Kidney (tissue), 14 donors: ENCODE results near the gene RUFY1. TPM values are rescaled to one million over a fixed set of nuclear protein-coding genes. Genes with fewer than 3 reads are reported as not detected.

Experiments
- DNase-seq, 5 donors: peaks; one replicate each; pipeline ENCODE4 v3.0.0-alpha.2; 2013 to 2020
- FAIRE-seq: peaks from 2 replicates; lab custom pipeline; 2012; peaks lifted over from hg19 to GRCh38; lab: Jason Lieb, UNC
- H3K27ac ChIP-seq, 2 donors: one replicate each; pipeline ENCODE4 v1.7.0; 2013; ENCODE audit warnings: low read depth in 2 of 2, low read length in 2 of 2, inconsistent platforms in 1 of 2
- H3K27me3 ChIP-seq: one replicate; pipeline ENCODE4 v1.7.1; 2013; ENCODE audit warnings: low read length, inconsistent platforms; ENCODE audit not compliant: control insufficient read depth, insufficient read depth
- H3K36me3 ChIP-seq, 3 donors: one replicate each; pipeline versions ENCODE4 v1.7.0 to v1.7.1; 2013; ENCODE audit warnings: low read length in 3 of 3, control low read depth in 1 of 3, inconsistent platforms in 1 of 3; ENCODE audit not compliant: insufficient read depth in 3 of 3, control insufficient read depth in 2 of 3
- H3K4me1 ChIP-seq, 3 donors: one replicate each; pipeline versions ENCODE4 v1.7.0 to v1.7.1; 2013; ENCODE audit warnings: low read length in 3 of 3, inconsistent platforms in 1 of 3, low read depth in 1 of 3; ENCODE audit not compliant: control insufficient read depth in 2 of 3, insufficient read depth in 2 of 3
- H3K4me3 ChIP-seq, 3 donors: one replicate each; pipeline versions ENCODE4 v1.7.0 to v1.8.1; 2013; ENCODE audit warnings: low read length in 3 of 3, control low read depth in 1 of 3, inconsistent platforms in 1 of 3
- H3K9ac ChIP-seq, 3 donors: one replicate each; pipeline versions ENCODE4 v1.7.0 to v1.7.1; 2013; ENCODE audit warnings: low read length in 3 of 3, control low read depth in 1 of 3, inconsistent platforms in 1 of 3
- H3K9me3 ChIP-seq, 3 donors: one replicate each; pipeline versions ENCODE4 v1.7.0 to v1.7.1; 2013; ENCODE audit warnings: low read length in 3 of 3, control low read depth in 1 of 3, inconsistent platforms in 1 of 3; ENCODE audit not compliant: control insufficient read depth in 2 of 3, insufficient read depth in 1 of 3
- CTCF ChIP-seq: IDR thresholded peaks from 3 replicates; pipeline ENCODE4 v1.5.1; 2012; ENCODE audit warnings: mild to moderate bottlenecking, moderate library complexity, borderline replicate concordance; ENCODE audit not compliant: insufficient read depth; ENCODE audit errors: extremely low read depth
- intact Hi-C: fragments of 100-400 bp; cut with DNase I; formaldehyde crosslinking; loops from one replicate; pipeline ENCODE4 v1.11.1; 2022
- polyA plus RNA-seq: library from polyadenylated mRNA; stranded (reverse); fragments of 350-450 nt; fragmentation: Illumina TruSeq; extraction: RNeasy Lipid Tissue Mini Kit (QIAGEN cat#74804); gene quantifications from one replicate; pipeline ENCODE4 v1.2.3, GENCODE V29; 2014; ENCODE audit warnings: low read depth, low replicate concordance; ENCODE audit not compliant: insufficient read depth
- total RNA-seq: library from RNA; stranded (reverse); fragmentation: NEBNext Ultra II Directional; extraction: Animal tissue kit (Norgen Biotek cat#: 25700); gene quantifications from one replicate; pipeline ENCODE4 v1.2.1, GENCODE V29; 2021
- donor health status: control.
- donor health status: control.
- donor health status: control.
- donor health status: control.
- donor health status: control.
- donor health status: DM: yes; HTN: yes; CAD: no.
- donor health status: Normal renal cell carcinoma (clear cell type).

The RUFY1 gene
- total and polyA plus RNA-seq, 2 donors from 2014 or later, result 48.5 to 56.3 TPM

GRCh38 chr5:179558932-179559283 lies 8.6 kb downstream of the RUFY1 start:
- FAIRE-seq (no peak), DNase-seq (peak in 4 of 5 donors; percentile 71 to 89 (median 80))
- H3K4me3 ChIP-seq, result peak overlapping the region; percentile 64 to 95 (median 93)
- H3K9me3 ChIP-seq, result no peaks in the 10 kb centered on the region
- H3K4me1 ChIP-seq, result peaks cover 0 to 7% (median 0%) of the 10 kb centered on the region in 3 donors
- peak overlapping the region in 2 of 3 donors; percentile 91 to 93 for H3K9ac ChIP-seq
- peaks cover 3 to 11% (median 11%) of the 10 kb centered on the region in 3 donors for H3K36me3 ChIP-seq
- H3K27ac ChIP-seq, result peak overlapping the region; percentile 82 to 84
- intact Hi-C loops, result no loop called here
- no peak for TF ChIP-seq CTCF
- no peaks in the 10 kb centered on the region for H3K27me3 ChIP-seq

GRCh38 chr5:179559284-179560252 lies 9.2 kb downstream of the RUFY1 start:
- H3K27ac ChIP-seq, result peak overlapping the region; percentile 82 to 84
- H3K9ac ChIP-seq, result peak overlapping the region; percentile 54 to 93 (median 91)
- peak; percentile 71 for FAIRE-seq
- intact Hi-C loops, result no loop called here
- peak overlapping the region; percentile 79 to 95 (median 93) for H3K4me3 ChIP-seq
- DNase-seq, result peak; percentile 99 to 100 (median 99)
- H3K4me1 ChIP-seq, result peaks cover 0 to 6% (median 0%) of the 10 kb centered on the region in 3 donors
- peaks cover 3 to 13% (median 11%) of the 10 kb centered on the region in 3 donors for H3K36me3 ChIP-seq
- H3K9me3 ChIP-seq, result no peaks in the 10 kb centered on the region
- H3K27me3 ChIP-seq, result no peaks in the 10 kb centered on the region
- TF ChIP-seq CTCF, result no peak

- no peak for TF ChIP-seq CTCF
- Histone ChIP-seq H3K9ac (no peak overlapping the region), H3K9me3 (no peaks in the 10 kb centered on the region), H3K4me3 (no peak overlapping the region), H3K4me1 (peaks cover 0 to 6% (median 2%) of the 10 kb centered on the region in 3 donors), H3K27me3 (no peaks in the 10 kb centered on the region), H3K27ac (no peak overlapping the region), H3K36me3 (peaks cover 6 to 32% (median 26%) of the 10 kb centered on the region in 3 donors)
- intact Hi-C loops, result no loop called here
- no peak for DNase-seq
- FAIRE-seq, result no peak
These were observed 14.2 kb downstream of the RUFY1 start for GRCh38 chr5:179564526-179564925.
